ENCODE data around the gene LIN7C.

DNA sequence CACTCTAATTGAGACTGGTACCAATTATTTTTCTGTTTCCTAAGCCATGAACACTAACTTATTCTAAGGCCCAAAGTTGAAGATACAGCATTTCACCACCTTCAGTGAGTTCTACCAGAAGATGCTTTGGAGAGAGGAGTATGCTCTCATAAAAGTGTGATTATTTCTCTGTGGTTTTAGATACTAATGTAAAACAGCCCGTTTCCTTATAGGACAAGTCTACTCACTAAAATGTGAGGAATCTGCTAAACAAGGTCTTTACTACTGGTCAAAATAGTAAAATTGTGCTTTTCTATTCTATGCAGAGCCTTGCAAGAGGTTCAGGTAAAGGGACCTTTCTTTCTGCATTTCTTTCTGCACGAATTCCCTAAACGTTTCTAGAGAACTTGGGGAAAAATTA, 36.4 kb downstream of the LIN7C start:
- no peak for TF ChIP-seq ASH2L (IDR thresholded peaks at IDR 0.05; ENCODE audit: low read length)
- TF ChIP-seq SIX5 (IDR thresholded peaks at IDR 0.05; ENCODE audit: low read depth, low read length): no peak
- no peak for TF ChIP-seq EZH2 (IDR thresholded peaks at IDR 0.05; ENCODE audit: low read depth, low read length, severe bottlenecking)
- TF ChIP-seq FOSL1 (IDR thresholded peaks at IDR 0.05; ENCODE audit: insufficient read depth, low read depth, low read length): no peak
